ENCODE measurements around the gene TREX2. TPM values are rescaled to one million over a fixed set of nuclear protein-coding genes. Genes with fewer than 3 reads are reported as not detected.

TREX2 gene
- total and polyA plus RNA-seq, 2 of the 4 experiments (the other 2 are of a cell fraction), result 0.36 to 0.84 TPM

- Histone ChIP-seq H3K14ac (replicated peaks; ENCODE audit: low read depth, low read length) (no peak overlapping the region), H3K36me3 (ENCODE audit: control insufficient read depth, insufficient read depth, low read length) (no peaks in the 10 kb centered on the region), H3K4me2 (ENCODE audit: low read depth, low read length) (no peak overlapping the region), H3K27me3 (ENCODE audit: control insufficient read depth, insufficient read depth, low read length) (peaks cover 8% of the 10 kb centered on the region), H4K5ac (ENCODE audit: low read depth, low read length) (no peak overlapping the region), H3K27ac (ENCODE audit: insufficient read depth, low read length) (no peak overlapping the region), H3K56ac (ENCODE audit: extremely low read depth, insufficient read depth, low read length) (no peak overlapping the region), H3K4me1 (ENCODE audit: control insufficient read depth, insufficient read depth, low read length) (no peaks in the 10 kb centered on the region), H2BK5ac (ENCODE audit: low read depth, low read length, poor library complexity, severe bottlenecking) (no peak overlapping the region), H3K23ac (ENCODE audit: low read depth, low read length) (no peak overlapping the region), H2BK120ac (ENCODE audit: low read depth, low read length) (no peak overlapping the region), H3K4ac (ENCODE audit: low read depth, low read length) (no peak overlapping the region), H3K18ac (ENCODE audit: low read depth, low read length) (no peak overlapping the region), H2BK15ac (ENCODE audit: low read depth, low read length) (no peak overlapping the region), H3K79me1 (ENCODE audit: low read depth in 1 of 2, low read length in 2 of 2) (no peaks in the 10 kb centered on the region), H4K20me1 (ENCODE audit: insufficient read depth, low read length) (no peaks in the 10 kb centered on the region), H3K9me3 (ENCODE audit: control insufficient read depth, insufficient read depth, low read length) (peaks cover 6% of the 10 kb centered on the region), H3K4me3 (ENCODE audit: insufficient read depth, low read depth, low read length) (no peak overlapping the region), H2BK20ac (ENCODE audit: low read depth, low read length) (no peak overlapping the region), H3K9me1 (ENCODE audit: insufficient read depth, low read length) (no peaks in the 10 kb centered on the region), H4K8ac (ENCODE audit: low read depth in 2 of 2, low read length in 2 of 2) (no peak overlapping the region), H2AK9ac (replicated peaks; ENCODE audit: low read depth, low read length, poor library complexity) (peak overlapping the region; percentile 37), H2AK5ac (ENCODE audit: low read depth, low read length) (no peak overlapping the region), H4K91ac (ENCODE audit: insufficient read depth, low read depth, low read length) (no peak overlapping the region), H2AFZ (replicated peaks; ENCODE audit: low read length, poor library complexity) (no peak overlapping the region), H3K9ac (ENCODE audit: low read depth, low read length) (no peak overlapping the region)
- POLR2A ChIA-PET (ENCODE audit: unreplicated experiment), result no interaction called here
- intact Hi-C loops (cut with micrococcal nuclease) (no loop called here), dilution Hi-C loops (cut with HindIII; ENCODE audit: low sequenced_read_pairs, unreplicated experiment) (no loop called here), in situ Hi-C loops (cut with MboI; ENCODE audit: low sequenced_read_pairs) (no loop called here)
- TF ChIP-seq FOS (IDR thresholded peaks at IDR 0.05; ENCODE audit: low read depth, low read length) (no peak), RFX5 (IDR thresholded peaks at IDR 0.05; ENCODE audit: low read depth, low read length) (no peak)
- CTCF ChIA-PET, result no interaction called here
- WGBS, 2 experiments (ENCODE audit: extremely low coverage in 2 of 2, insufficient read length in 1 of 2), result 70% methylated on average over 4 of the region's 4 CpGs; no CpG with 5 or more reads in 1 of the 2 experiments
- no TSS peak for BruUV-seq (replicated peaks)
- ATAC-seq (ENCODE audit: low read depth), result no peak
- DNase-seq, result no peak
These were observed 5.9 kb downstream of the TREX2 start for GRCh38 chrX:153439977-153440376.

Measured in IMR-90 (cell line).